BLaER1 treated with 17β-estradiol and CSF1 and Interleukin-3, amounts not matched to agents 10 nM and 100 nM (cell line): Measurements from ENCODE around the gene CNGA1.
"Not testable (repeated sequence)": the region's sequence is repeated elsewhere in the genome, so short reads cannot be mapped to it uniquely, and the experiment has no call there.

Experiments used
- H3K27ac ChIP-seq, 11 experiments: shearing (Covaris generic); formaldehyde crosslinking; 2 replicates each; pipeline ENCODE4 v1.8.1; 2022
- H3K27me3 ChIP-seq, 11 experiments: shearing (Covaris generic); formaldehyde crosslinking; 2 replicates each; pipeline ENCODE4 v1.8.1; 2022
- H3K36me3 ChIP-seq, 11 experiments: shearing (Covaris generic); formaldehyde crosslinking; 2 replicates each; pipeline ENCODE4 v1.8.1; 2022
- H3K4me1 ChIP-seq, 10 experiments: shearing (Covaris generic); formaldehyde crosslinking; 2 replicates each; pipeline ENCODE4 v1.8.1; 2022
- H3K4me2 ChIP-seq, 11 experiments: shearing (Covaris generic); formaldehyde crosslinking; 2 replicates each; pipeline ENCODE4 v1.8.1; 2022
- H3K4me3 ChIP-seq, 10 experiments: shearing (Covaris generic); formaldehyde crosslinking; 2 replicates each; pipeline ENCODE4 v1.8.1; 2022
- H3K9ac ChIP-seq, 11 experiments: shearing (Covaris generic); formaldehyde crosslinking; 2 replicates each; pipeline ENCODE4 v1.8.1; 2022
- H3K9me3 ChIP-seq, 11 experiments: shearing (Covaris generic); formaldehyde crosslinking; replicated peaks in 1 of 11; 2 replicates each; pipeline ENCODE4 v1.8.1; 2022
- H4K20me1 ChIP-seq, 11 experiments: shearing (Covaris generic); formaldehyde crosslinking; 2 replicates each; pipeline ENCODE4 v1.8.1; 2022
- Cebpa-rat ChIP-seq, 11 experiments: shearing (Covaris generic); IDR thresholded peaks; 2 replicates each; pipeline ENCODE4 v1.8.1; 2022

The CNGA1 gene

DNA sequence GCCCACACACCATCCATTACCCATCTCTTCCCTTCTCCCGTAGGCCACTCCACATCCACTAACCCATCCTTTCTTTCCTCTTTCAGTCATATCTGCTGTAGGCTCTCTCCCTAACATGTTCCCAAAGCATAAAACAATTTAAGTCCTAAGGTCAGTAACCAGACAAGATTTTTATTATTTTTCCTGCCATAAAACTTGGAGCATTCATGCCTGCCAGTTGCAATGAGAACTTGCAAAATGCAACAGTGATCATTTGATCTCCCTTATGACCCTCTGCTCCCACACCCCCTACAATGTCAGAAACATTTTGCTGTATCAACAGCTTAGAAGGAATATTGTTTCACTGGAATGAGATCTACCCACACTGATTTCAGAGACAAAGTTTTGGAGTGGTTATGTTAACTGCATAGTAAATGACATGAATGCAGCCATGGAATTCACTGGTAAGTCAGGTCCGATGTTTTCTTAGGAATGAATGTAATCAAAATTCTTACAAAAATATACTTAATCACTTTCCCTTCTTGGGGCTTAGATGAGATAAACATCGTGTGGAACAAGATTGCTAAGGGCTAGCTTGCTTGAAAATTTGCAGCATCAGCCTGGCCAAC is 5.8 kb upstream of the CNGA1 start:
- no peak overlapping the region for H3K4me3 ChIP-seq
- H3K4me1 ChIP-seq = peaks cover 0 to 3% (median 2%) of the 10 kb centered on the region in 10 experiments; a peak in 7 of 20 replicates
- H4K20me1 ChIP-seq = peaks cover 0 to 4% (median 0%) of the 10 kb centered on the region in 11 experiments; a peak in 1 of 22 replicates
- no peaks in the 10 kb centered on the region for H3K36me3 ChIP-seq
- no peaks in the 10 kb centered on the region for H3K9me3 ChIP-seq
- no peak for TF ChIP-seq Cebpa-rat (IDR thresholded peaks at IDR 0.05)
- H3K27me3 ChIP-seq = peaks cover 3 to 18% (median 12%) of the 10 kb centered on the region in 11 experiments; a peak in 21 of 22 replicates
- H3K9ac ChIP-seq = no peak overlapping the region
- H3K27ac ChIP-seq = no peak overlapping the region
- H3K4me2 ChIP-seq = no peak overlapping the region

DNA sequence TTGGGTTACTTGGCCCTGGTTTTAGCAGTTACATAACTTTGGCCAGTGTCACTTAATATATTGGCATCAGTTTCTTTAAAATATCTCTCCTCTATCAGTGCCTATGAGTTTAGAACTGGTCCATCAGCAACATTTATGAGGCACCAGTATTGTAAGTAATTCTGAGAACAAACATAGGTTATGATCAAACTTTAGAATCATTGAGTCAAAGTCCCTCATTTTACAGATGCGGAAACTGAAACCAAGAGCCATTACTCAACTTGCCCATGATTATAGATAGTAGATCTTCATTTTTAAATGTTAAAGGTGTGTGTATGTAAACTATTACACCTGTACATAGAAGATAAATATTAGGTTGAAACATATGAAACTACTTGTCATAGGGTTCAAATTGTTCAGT is 4.6 kb upstream of the CNGA1 start:
- no peak overlapping the region for H3K4me2 ChIP-seq
- no peak overlapping the region for H3K4me3 ChIP-seq
- no peaks in the 10 kb centered on the region for H3K9me3 ChIP-seq
- no peaks in the 10 kb centered on the region for H3K36me3 ChIP-seq
- H3K27me3 ChIP-seq = peaks cover 7 to 24% (median 18%) of the 10 kb centered on the region in 11 experiments; a peak in 21 of 22 replicates
- H4K20me1 ChIP-seq = peaks cover 0 to 4% (median 0%) of the 10 kb centered on the region in 11 experiments; a peak in 1 of 22 replicates
- peaks cover 0 to 10% (median 7%) of the 10 kb centered on the region in 10 experiments; a peak in 9 of 20 replicates for H3K4me1 ChIP-seq
- H3K27ac ChIP-seq = no peak overlapping the region
- no peak overlapping the region for H3K9ac ChIP-seq
- no peak for TF ChIP-seq Cebpa-rat (IDR thresholded peaks at IDR 0.05)

DNA sequence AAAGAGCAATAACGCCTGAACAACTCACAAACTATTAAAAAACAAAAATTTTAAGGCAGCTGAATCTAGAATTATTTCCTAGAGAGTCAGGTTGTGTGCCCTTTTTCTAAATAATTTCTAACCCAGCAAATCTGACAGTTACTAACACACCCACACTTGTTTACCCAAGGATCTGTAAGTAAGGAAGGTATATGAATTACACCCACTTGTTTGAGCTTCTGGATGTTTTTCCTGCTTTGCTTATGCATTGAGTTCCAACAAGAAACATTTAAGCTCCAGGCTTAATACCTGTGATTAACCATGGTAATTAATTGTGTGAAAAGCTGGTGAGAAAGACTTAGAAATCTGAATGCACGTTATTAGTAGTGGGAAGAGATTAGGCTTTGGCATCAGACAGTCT is 1.6 kb upstream of the CNGA1 start:
- Histone ChIP-seq H3K4me1 (peaks cover 5 to 17% (median 12%) of the 10 kb centered on the region in 10 experiments; a peak in 15 of 20 replicates), H3K9ac (no peak overlapping the region), H4K20me1 (peaks cover 0 to 4% (median 0%) of the 10 kb centered on the region in 11 experiments; a peak in 1 of 22 replicates), H3K27ac (no peak overlapping the region), H3K4me3 (no peak overlapping the region), H3K27me3 (peaks cover 7 to 24% (median 18%) of the 10 kb centered on the region in 11 experiments; a peak in 21 of 22 replicates), H3K9me3 (no peaks in the 10 kb centered on the region; a peak in 1 of 22 replicates), H3K4me2 (no peak overlapping the region), H3K36me3 (no peaks in the 10 kb centered on the region)
- no peak for TF ChIP-seq Cebpa-rat (IDR thresholded peaks at IDR 0.05)

DNA sequence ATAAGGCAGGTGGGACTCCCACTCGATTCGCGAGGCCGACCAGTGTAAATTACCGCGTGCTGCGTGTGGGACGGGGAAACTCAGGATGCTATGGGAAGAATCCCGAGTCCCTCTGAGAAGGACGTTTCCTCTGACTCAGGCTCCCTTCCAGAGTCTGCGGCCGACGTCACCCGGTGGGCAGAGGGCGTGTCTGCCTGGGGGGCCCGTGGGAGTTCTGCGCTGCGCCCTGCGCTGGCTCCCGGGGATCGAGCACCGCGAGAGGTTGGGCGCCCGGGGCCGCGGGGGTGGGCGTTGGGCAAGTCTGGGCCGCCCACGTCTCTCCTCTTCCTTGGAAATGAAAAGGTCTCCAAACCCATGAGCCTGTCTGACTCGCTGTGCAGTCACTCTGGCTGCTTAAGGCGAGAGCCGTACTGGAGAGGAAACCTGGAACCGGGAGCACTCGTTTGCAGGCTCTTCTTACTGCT is 659 bp upstream of the CNGA1 start:
- peak overlapping the region; percentile 95 to 100 (median 98) for H3K4me2 ChIP-seq
- H3K9ac ChIP-seq = peak overlapping the region; percentile 38 to 75 (median 67); a peak in 20 of 22 replicates
- H3K36me3 ChIP-seq = no peaks in the 10 kb centered on the region
- peaks cover 7 to 24% (median 18%) of the 10 kb centered on the region in 11 experiments; a peak in 21 of 22 replicates for H3K27me3 ChIP-seq
- peak overlapping the region; percentile 70 to 89 (median 76) for H3K4me3 ChIP-seq
- peak overlapping the region in 1 of 11 experiments; percentile 38; a peak in 1 of 22 replicates for H3K27ac ChIP-seq
- no peak for TF ChIP-seq Cebpa-rat (IDR thresholded peaks at IDR 0.05)
- peaks cover 0 to 2% (median 0%) of the 10 kb centered on the region in 11 experiments; a peak in 2 of 22 replicates for H3K9me3 ChIP-seq
- peaks cover 0 to 4% (median 0%) of the 10 kb centered on the region in 11 experiments; a peak in 1 of 22 replicates for H4K20me1 ChIP-seq
- peaks cover 8 to 27% (median 14%) of the 10 kb centered on the region in 10 experiments; a peak in 15 of 20 replicates for H3K4me1 ChIP-seq

DNA sequence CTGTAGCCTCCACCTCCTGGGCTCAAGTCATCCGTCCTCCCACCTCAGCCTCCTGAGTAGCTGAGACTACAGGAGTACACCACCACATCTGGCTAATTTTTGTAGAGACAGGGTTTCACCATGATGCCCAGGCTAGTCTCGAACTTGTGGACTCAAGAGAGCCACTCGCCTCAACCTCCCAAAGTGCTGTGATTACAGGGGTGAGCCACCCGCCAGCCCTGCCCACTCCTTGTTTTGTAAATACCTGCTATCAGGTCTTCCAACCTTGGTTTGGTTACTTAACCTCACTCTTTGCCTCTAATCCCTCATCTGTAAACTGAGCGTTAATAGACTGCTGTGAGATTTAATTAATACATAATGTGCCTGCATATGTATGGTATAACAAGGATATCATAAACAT is 803 bp downstream of the CNGA1 start:
- H3K4me1 ChIP-seq = peaks cover 8 to 31% (median 14%) of the 10 kb centered on the region in 10 experiments; a peak in 15 of 20 replicates
- H3K27me3 ChIP-seq = peaks cover 7 to 24% (median 18%) of the 10 kb centered on the region in 11 experiments; a peak in 21 of 22 replicates
- peaks cover 0 to 4% (median 0%) of the 10 kb centered on the region in 11 experiments; a peak in 1 of 22 replicates for H4K20me1 ChIP-seq
- H3K36me3 ChIP-seq = peaks cover 0 to 3% (median 0%) of the 10 kb centered on the region in 11 experiments; a peak in 2 of 22 replicates
- peaks cover 1 to 14% (median 9%) of the 10 kb centered on the region in 11 experiments; a peak in 14 of 22 replicates for H3K9me3 ChIP-seq
- peak overlapping the region in 8 of 10 experiments; percentile 73 to 89 (median 77); a peak in 13 of 20 replicates for H3K4me3 ChIP-seq
- peak overlapping the region in 2 of 11 experiments; percentile 62 to 75; a peak in 3 of 22 replicates for H3K9ac ChIP-seq
- H3K27ac ChIP-seq = no peak overlapping the region
- no peak for TF ChIP-seq Cebpa-rat (IDR thresholded peaks at IDR 0.05)
- H3K4me2 ChIP-seq = peak overlapping the region; percentile 95 to 100 (median 98); a peak in 20 of 22 replicates

DNA sequence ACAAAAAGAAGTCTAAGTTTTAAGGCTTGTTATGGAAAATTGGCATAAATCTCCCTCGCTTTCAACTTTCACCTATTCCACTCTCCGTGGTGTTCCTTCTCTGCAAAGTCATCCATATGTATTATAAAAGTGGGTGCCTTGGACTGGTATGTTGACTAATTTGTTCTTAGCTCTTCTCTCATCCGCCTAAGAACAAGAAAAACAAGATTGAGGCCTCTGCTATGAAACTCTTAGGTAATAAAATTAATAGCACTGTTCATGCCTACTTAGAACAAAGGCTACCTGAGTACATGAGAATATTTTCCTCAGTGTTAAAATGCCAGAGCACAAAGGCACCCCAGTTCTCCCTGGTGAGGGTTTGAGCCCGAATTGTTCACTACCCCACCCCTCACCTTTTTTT is 1.3 kb downstream of the CNGA1 start:
- Histone ChIP-seq H3K9me3 (peaks cover 6 to 19% (median 14%) of the 10 kb centered on the region in 11 experiments; a peak in 20 of 22 replicates), H3K36me3 (peaks cover 0 to 8% (median 0%) of the 10 kb centered on the region in 11 experiments; a peak in 2 of 22 replicates), H3K27ac (no peak overlapping the region), H3K4me2 (0 out of 22 replicates have a peak overlapping the region, but pooled peaks of 1 of the 11 experiments have one; percentile 98), H3K4me1 (peaks cover 8 to 31% (median 14%) of the 10 kb centered on the region in 10 experiments; a peak in 15 of 20 replicates), H3K4me3 (no peak overlapping the region), H3K27me3 (peaks cover 7 to 24% (median 18%) of the 10 kb centered on the region in 11 experiments; a peak in 21 of 22 replicates), H3K9ac (no peak overlapping the region), H4K20me1 (peaks cover 0 to 4% (median 0%) of the 10 kb centered on the region in 11 experiments; a peak in 1 of 22 replicates)
- TF ChIP-seq Cebpa-rat (IDR thresholded peaks at IDR 0.05) = no peak

DNA sequence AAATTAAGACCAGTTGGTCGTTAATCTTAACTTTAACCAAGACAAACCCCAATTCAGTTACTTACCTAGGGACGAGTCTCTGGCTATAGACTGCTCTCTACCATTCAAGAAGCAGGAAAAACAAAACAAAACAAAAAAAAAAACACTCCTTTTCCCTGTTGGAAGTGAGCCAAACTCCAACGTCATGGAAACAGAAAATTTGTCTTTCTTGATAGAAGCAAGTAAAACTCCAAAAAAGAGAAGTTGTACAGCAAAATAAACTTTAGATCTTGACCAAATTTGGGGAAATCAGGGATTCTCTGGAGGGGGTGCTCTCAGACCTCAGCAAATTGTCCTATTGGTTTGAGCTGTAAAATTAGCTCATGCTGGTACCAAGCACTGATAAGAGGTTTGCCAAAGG is 3.7 kb downstream of the CNGA1 start:
- Histone ChIP-seq H3K27me3 (peaks cover 7 to 12% (median 11%) of the 10 kb centered on the region in 11 experiments; a peak in 21 of 22 replicates), H3K27ac (peak overlapping the region in 3 of 11 experiments; percentile 63 to 84 (median 66); a peak in 5 of 22 replicates), H3K4me1 (peaks cover 8 to 31% (median 14%) of the 10 kb centered on the region in 10 experiments; a peak in 15 of 20 replicates), H3K9ac (peak overlapping the region in 3 of 11 experiments; percentile 37 to 63 (median 51); a peak in 4 of 22 replicates), H3K36me3 (peaks cover 0 to 24% (median 0%) of the 10 kb centered on the region in 11 experiments; a peak in 3 of 22 replicates), H3K4me3 (peak overlapping the region in 3 of 10 experiments; percentile 38 to 45 (median 41); a peak in 5 of 20 replicates), H3K9me3 (peaks cover 29 to 43% (median 35%) of the 10 kb centered on the region in 11 experiments), H3K4me2 (peak overlapping the region in 8 of 11 experiments; percentile 10 to 80 (median 39); a peak in 12 of 22 replicates), H4K20me1 (no peaks in the 10 kb centered on the region)
- TF ChIP-seq Cebpa-rat (IDR thresholded peaks at IDR 0.05) = no peak

DNA sequence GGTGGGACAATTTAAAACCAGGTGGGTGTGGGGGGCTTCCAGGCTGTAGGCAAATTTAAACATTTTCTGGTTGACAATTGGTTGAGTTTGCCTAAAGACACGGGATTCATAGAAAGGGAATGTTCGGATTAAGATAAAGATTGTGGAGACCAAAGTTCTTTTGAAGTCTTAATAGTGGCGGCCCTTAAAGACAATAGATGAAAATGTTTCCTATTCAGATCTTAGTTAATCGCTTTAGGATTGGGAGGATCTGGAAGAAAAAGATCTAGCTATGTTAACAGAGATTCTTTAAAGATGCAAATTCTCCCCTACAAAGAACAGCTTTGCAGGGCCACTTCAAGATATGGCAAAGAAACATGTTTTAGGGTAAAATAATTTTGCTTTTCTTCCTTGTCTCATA is 4.8 kb downstream of the CNGA1 start:
- Histone ChIP-seq H3K4me1 (peaks cover 4 to 31% (median 6%) of the 10 kb centered on the region in 10 experiments; a peak in 11 of 20 replicates), H3K9me3 (peaks cover 40 to 54% (median 46%) of the 10 kb centered on the region in 11 experiments), H4K20me1 (no peaks in the 10 kb centered on the region), H3K9ac (peak overlapping the region in 1 of 11 experiments; percentile 51; a peak in 1 of 22 replicates), H3K4me3 (peak overlapping the region in 2 of 10 experiments; percentile 38 to 45; a peak in 5 of 20 replicates), H3K27ac (peak overlapping the region in 3 of 11 experiments; percentile 63 to 84 (median 66); a peak in 2 of 22 replicates), H3K36me3 (peaks cover 0 to 33% (median 0%) of the 10 kb centered on the region in 11 experiments; a peak in 3 of 22 replicates), H3K27me3 (peaks cover 0 to under 1% (median under 1%) of the 10 kb centered on the region in 11 experiments; a peak in 5 of 22 replicates), H3K4me2 (peak overlapping the region in 2 of 11 experiments; percentile 79 to 80; a peak in 4 of 22 replicates)
- no peak for TF ChIP-seq Cebpa-rat (IDR thresholded peaks at IDR 0.05)

DNA sequence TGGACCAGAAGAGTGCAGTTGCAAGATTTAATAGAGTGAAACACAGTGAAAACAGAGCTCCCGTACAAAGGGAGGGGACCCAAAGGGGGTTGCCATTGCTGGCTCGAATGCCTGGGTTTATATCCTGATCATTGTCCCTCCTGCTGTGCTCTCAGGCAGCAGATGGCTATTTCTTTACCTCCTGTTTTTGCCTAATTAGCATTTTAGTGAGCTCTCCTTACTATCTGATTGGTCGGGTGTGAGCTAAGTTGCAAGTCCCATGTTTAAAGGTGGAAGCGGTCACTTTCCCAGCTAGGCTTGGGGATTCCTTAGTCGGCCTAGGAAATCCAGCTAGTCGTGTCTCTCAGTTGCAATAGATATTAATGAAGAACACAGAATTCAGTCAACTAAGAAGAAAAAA is 5.6 kb downstream of the CNGA1 start:
- H4K20me1 ChIP-seq, H3K4me3 ChIP-seq, H3K4me2 ChIP-seq, H3K27me3 ChIP-seq, H3K9ac ChIP-seq, H3K27ac ChIP-seq: not testable (repeated sequence)
- Histone ChIP-seq H3K36me3 (peaks cover 0 to 39% (median 0%) of the 10 kb centered on the region in 11 experiments; a peak in 3 of 22 replicates), H3K9me3 (peaks cover 49 to 62% (median 54%) of the 10 kb centered on the region in 11 experiments), H3K4me1 (peaks cover 2 to 28% (median 5%) of the 10 kb centered on the region in 10 experiments; a peak in 11 of 20 replicates)
